HG02588 (cell line): ENCODE measurements around the gene CNTNAP2.

Experiments
- ATAC-seq: cut with Tn5 transposase; IDR thresholded peaks from one replicate; pipeline ENCODE4 v1.9.1; 2021; ENCODE audit warnings: mild to moderate bottlenecking, moderate library complexity; ENCODE audit not compliant: unreplicated experiment

CNTNAP2 gene

GRCh38 chr7:146661435-146661834, 544.8 kb downstream of the CNTNAP2 start:
- no peak for ATAC-seq

- no peak for ATAC-seq
Measured at GRCh38 chr7:146661929-146662328, 545.3 kb downstream of the CNTNAP2 start.

DNA sequence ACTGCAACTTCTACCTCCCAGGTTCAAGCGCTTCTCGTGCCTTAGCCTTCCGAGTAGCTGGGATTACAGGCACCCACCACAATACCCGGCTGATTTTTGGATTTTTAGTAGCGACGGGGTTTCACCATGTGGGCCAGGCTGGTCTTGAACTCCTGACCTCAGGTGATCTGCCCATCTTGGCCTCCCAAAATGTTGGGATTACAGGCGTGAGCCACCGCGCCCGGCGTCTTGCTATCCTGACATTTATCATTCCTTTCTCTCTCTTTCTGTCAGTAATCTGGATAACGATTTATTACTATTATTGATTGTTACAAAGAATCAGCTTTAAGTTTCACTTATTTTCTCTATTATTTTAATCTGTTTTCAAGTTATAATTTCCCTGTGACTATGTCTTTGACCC, 548.4 kb downstream of the CNTNAP2 start:
- ATAC-seq: no peak

DNA sequence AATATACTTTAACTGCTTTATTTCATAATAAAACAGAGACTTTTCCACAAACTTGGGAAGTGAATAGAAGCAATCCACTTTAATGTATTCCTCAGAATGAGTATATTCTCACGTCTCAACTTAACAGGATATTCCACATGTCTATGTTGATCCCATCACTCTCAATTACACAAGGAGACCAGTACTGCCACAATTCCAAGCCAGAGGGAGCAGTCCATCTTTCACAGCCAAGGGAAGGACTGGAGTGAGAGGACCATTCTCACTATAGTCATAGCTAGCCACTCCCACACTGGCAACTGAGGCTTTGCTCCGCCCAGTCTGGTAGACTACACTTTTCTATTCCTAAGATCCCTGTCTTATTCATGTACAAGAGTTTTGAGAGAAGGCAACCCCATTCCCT, 553.9 kb downstream of the CNTNAP2 start:
- ATAC-seq: no peak

- no peak for ATAC-seq
Measured at GRCh38 chr7:146681487-146681886, 564.9 kb downstream of the CNTNAP2 start.

GRCh38 chr7:146683439-146683838, 566.8 kb downstream of the CNTNAP2 start:
- no peak for ATAC-seq

DNA sequence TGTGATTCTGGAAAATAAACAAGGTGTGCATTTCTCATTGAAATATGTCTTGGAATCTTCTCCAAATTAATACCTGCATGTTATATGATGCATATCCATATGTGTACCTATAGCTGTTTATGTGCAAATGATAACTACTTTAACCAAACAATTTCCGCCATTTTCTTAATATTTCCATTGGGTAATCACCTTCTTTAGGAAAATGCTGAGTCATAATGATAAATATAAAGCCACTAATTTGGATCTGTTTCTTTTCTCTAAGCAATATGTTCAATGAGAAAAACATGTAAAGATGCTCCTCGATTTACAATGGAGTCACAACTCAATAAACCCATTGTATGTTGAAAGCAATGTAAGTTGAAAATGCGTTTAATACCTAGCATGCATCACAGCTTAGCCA, 574.4 kb downstream of the CNTNAP2 start:
- ATAC-seq: no peak

DNA sequence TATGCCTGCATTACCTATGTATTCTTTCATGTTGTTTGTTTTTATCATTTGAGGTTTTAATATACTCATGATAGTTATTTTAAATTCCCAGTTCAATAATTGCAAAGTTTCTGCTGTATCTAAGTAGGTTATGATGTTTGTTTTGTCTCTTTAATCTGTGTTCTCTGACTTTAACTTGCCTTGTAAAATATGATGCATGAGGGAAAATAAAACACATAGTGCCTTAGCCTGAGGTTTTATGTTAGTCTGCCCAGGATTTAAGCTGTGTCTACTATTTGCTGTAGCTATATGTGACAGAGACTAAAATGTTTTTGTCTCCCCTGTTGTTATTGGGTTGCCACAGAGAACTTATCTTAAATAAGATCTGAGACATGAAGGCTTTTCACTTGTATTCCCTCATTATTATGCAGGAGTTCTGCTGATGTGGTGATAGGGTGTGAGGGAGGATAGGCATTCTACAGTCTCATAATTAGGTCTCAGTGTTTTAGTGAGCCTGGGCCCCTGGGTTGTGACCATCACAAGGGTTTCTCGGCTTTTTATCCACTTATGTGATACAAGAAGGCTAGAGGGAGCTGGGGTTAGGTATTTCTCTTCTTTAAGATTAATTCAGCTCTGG, 582.5 kb downstream of the CNTNAP2 start:
- ATAC-seq: no peak

DNA sequence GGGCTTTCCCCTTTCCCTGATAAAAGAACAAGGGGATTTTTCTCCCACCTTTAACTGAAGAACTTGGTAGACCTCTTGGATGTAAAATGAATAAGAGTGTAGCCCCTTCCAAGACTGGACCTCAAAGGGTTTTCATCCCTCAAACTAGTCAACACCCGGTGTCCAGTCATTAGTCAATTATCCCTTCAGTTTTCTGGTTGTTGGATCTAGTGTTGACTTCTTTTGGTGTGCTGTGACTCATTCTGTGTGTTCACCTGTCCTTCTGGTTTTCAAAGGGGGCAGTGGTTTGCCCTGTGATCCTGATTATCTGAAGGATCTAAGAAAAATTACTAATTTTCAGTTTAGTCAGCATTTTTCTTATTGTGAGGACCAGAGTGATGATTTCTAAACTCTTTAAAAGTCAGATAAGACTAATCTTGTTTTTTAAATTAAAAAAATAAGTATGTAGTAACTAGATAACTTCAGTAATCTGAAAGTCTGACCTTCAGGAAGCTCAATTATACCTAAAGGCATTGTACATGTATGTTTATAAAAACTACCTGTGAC, 583.5 kb downstream of the CNTNAP2 start:
- ATAC-seq: no peak

- no peak for ATAC-seq
Measured at GRCh38 chr7:146701166-146701565, 584.6 kb downstream of the CNTNAP2 start.

- no peak for ATAC-seq
Measured at GRCh38 chr7:146702898-146703297, 586.3 kb downstream of the CNTNAP2 start.

DNA sequence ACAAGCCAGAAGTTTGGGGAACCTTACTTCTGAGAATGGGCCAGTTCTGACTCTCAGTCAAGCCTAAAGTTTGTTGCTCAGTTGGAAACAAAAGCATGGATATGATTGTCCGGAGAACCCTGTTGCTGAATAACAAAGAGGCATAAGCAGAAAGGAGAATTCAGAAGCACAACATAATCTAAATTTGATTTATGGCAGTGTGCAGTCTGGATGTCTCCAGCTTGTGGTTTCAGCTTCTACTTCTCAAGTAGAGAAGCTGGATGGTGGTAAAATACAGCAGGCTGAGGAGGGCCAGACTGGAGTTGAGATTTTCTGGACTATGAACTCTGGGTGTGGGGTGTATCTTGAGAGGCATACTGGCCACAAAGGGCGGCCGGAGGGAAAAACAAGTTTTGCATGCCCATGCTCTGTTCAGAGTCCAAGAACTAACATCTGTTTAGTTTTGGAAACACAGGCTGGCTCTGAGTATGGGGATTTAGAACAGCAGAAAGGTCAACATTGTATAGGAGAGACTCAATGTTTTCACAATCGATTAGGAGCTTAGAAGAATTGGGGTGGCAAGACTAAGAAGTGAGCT, 592.9 kb downstream of the CNTNAP2 start:
- ATAC-seq: no peak

- no peak for ATAC-seq
Measured at GRCh38 chr7:146713205-146713604, 596.6 kb downstream of the CNTNAP2 start.

- ATAC-seq: no peak
Measured at GRCh38 chr7:146713934-146714333, 597.3 kb downstream of the CNTNAP2 start.

DNA sequence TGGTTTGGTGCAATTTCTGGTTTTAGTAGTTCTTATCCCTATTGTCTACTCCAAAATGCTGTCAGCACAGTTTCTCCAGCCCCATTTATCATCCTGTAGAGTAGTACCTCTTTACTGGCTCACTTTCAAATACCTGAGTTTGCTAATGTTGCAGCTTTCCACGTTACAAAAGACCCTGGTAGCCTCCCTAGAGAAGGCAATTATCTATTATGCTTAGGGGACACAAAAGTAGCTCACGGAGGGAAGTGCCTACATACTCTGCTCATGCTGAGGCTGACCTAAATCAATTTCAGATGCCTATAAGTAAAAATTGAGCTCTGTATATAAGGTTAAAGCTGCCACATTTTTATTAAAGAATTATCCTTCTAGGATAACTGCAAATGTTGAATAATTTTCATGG, 603.6 kb downstream of the CNTNAP2 start:
- no peak for ATAC-seq

GRCh38 chr7:146722986-146723385, 606.4 kb downstream of the CNTNAP2 start:
- no peak for ATAC-seq

- no peak for ATAC-seq
Measured at GRCh38 chr7:146725520-146725919, 608.9 kb downstream of the CNTNAP2 start.

DNA sequence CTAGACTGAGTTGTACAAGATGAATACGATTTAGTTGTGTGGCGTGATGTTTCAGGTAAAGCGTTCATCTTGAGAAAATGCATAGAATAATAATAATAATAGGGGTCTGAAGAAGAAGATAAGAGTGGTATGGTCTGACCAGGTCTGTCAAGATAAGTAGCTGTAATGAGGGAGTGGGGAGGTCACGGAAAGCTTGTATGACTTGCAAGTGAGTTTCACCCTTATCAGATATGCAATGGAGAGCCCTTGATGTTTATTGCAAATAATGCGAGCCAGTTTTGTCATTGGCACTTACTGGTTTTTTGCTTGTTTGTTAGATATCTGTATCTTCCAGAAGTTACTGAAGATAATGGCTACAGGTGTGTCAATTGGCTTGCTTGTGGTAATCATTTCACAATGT, 611.5 kb downstream of the CNTNAP2 start:
- no peak for ATAC-seq

DNA sequence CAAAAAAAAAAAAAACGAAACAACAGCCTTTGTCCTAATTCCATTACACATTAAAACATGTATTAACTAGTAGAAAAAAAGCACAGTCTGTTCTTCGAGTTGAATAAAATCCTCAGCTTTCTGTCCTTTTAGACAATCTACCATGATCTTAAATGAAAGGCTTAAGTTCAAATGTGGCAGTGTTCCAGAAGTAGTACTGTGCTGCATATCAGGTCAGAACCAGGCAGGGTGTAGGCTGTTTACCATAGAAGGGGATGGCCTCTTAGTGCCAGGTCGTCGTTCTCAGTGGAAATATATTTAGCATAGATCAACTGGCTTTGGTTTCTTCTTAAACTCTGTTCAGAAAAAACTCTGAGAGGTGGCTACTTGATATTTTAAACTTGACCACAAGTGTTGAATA, 612.0 kb downstream of the CNTNAP2 start:
- ATAC-seq: no peak

GRCh38 chr7:146731185-146731584, 614.6 kb downstream of the CNTNAP2 start:
- no peak for ATAC-seq

- ATAC-seq: no peak
Measured at GRCh38 chr7:146735992-146736391, 619.4 kb downstream of the CNTNAP2 start.

- no peak for ATAC-seq
Measured at GRCh38 chr7:146736446-146737190, 620.0 kb downstream of the CNTNAP2 start.
